ENCODE measurements around the gene TAF10. TPM values are rescaled to one million over a fixed set of nuclear protein-coding genes. Genes with fewer than 3 reads are reported as not detected.

TAF10 gene
- total RNA-seq: 10 to 100 TPM; 38.2 to 55.6 (median 40.3) TPM

DNA sequence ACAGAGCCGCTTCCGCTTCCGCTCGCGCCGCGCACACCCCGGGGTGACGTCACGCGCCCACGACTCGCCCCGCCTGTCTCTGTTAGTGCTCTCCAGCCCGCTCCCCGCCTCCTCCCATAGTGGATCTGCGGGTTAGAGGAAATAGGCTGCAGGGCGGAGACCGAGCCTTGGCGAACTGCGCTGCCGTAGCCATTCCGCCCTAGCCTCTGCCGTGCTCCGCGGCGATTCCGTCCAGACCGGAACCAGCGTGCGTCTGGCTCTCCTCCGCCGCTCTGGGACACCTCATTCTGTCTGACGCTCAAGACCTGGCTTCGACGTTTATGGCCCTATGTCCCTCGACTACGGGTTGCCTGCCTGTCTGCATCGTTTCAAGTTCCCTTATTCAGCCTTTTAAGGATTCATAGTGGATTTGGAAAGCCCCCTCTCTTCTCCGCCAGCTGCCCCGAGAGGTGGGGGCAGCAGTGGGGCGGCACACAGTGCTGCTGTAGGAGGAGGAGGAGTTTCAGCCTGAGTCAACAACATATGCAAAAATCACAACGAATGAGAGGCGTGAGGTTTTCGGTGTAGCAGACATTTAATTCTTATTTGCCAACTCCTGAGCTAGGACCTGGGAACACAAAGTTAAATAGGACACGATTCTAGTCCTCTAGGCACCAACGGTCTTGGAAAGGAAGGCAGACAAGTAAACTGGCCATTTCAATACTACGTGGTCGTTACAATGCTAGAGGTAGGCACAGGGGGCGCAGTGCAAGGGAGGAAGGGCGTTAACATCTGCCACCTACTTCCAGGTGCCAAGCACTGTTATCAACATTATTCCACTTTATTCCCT lies at the start of gene TAF10:
Gene TAF10, minus strand, starts transcription at position 4 of the 829 bp plus-strand sequence. CDS start 27 bp downstream, outside the sequence.
- no peak for TF ChIP-seq CTCF (IDR thresholded peaks at IDR 0.05; ENCODE audit: low read depth)

DNA sequence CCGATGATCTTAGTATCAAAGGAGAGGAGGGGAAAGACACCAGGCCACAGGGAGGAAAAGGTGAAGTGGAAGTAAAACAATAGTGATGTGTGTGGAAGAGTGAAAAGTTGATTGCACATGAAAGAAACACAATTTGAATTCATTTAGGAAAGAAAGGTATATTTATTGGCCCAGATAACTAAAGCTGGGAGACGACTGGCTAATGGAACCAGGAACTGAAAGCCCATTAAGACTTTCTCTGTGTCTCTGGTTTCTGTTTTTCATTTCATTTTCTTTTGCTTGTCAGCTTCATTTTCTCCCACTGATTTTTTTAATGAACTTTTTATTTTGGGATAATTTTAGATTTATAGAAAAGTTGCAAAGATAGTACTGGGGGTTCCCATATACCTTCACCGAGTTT lies 48.7 kb upstream of the TAF10 start:
- no peak for TF ChIP-seq CTCF (IDR thresholded peaks at IDR 0.05; ENCODE audit: low read depth)

- TF ChIP-seq CTCF (IDR thresholded peaks at IDR 0.05; ENCODE audit: low read depth): no peak
These were observed 46.6 kb upstream of the TAF10 start for GRCh38 chr11:6658647-6659046.

DNA sequence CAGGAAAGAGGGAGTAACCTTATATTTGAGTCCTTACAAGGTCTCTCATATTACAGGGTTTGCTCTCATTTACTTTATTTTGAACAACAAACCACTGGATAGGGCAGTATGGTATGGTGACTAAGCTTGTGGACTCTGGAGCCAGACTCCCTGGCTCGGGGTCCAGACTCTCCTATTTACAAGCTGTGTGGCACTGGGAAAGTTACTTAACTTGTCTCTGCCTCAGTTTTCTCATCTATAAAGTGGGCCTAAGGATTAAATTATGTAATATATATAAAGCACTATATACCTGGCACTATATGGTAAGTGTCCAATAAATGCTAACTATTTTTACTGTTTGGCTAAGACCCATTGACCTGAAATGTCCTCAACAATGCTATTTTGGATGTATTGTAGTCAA lies 45.3 kb upstream of the TAF10 start:
- TF ChIP-seq CTCF (IDR thresholded peaks at IDR 0.05; ENCODE audit: low read depth): no peak

DNA sequence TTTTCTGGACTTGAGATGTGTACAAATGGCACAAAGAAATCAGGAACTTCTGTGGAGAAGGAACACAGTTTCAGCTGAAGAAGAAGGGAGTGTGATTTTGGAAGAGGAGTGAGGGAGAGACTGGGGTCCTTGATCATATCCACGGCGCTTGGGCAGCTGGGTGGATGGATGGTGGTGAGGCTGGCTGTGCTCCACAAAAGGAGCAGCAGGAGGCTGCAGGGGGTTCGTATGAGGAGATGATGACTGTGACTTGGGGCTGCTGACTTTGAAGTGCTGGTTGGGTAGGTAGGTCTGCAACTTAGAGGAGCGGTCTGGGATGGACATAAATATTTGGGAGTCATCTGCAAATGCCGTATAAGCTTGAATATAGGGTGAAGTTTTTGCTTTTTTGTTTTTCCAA lies 44.9 kb upstream of the TAF10 start:
- TF ChIP-seq CTCF (IDR thresholded peaks at IDR 0.05; ENCODE audit: low read depth): no peak

DNA sequence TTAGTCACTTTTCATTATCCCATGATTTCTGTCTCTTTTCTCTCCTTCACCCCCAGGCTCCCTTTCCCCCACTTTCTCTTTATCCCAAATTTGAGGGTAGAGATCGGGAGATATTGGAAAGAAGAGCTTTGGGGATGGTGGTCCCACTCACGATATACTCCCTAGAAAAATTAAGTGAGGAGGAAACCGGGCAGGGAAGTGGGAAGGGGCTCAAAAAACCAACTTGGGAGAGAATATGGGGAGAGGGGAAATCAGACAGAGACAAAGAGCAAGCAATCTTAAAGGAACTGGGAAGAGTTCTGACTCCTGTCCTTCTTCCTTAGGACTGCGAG lies 44.5 kb upstream of the TAF10 start:
- TF ChIP-seq CTCF (IDR thresholded peaks at IDR 0.05; ENCODE audit: low read depth): no peak

DNA sequence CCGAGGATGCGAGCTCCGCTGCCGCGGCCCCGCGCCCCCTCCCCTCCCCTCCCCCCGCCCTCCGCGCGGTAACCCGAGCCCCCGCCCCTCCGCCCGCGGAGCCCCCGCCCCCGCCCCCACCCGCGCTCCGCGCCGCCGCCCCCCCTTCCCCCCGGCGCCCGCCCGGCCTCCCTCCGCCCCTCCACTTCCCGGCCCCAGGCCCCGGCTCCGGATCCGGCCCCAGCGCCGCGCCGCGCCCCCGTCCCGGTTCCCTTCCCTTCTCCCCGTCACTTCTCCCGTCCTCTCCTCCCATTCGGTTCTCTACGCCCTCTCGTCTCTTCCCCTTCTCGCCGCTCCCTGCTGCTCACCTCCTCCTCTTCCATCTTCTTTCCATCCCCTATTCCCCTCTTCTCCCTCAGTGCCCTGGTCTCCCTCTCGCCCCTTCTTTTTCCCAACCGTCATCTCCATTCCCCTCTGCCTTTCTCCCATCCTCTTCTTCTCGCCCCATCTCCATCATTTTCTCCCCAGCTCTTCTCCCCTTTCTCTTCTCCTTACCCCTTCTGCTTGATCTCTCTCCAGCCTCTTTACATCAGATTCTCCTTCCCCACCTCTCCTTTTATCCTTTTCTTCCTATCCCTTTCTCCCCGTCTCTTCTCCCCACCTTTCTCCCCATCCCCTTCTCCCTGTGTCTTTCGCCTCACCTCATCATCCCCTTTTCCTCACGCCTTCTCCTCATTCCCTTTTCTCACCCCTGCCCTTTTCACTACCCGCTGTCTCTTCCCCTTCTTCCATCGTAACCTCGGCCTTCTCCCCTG lies 44.0 kb upstream of the TAF10 start, which contains the start of gene DCHS1:
Gene DCHS1, minus strand, starts transcription at position 20 of the 794 bp plus-strand sequence. CDS start 14,196 bp downstream, outside the sequence.
- no peak for TF ChIP-seq CTCF (IDR thresholded peaks at IDR 0.05; ENCODE audit: low read depth)

All from subcutaneous adipose tissue (tissue), 4 donors.